SK-N-SH (cell line): ENCODE results near the gene PDE2A. TPM values are rescaled to one million over a fixed set of nuclear protein-coding genes. Genes with fewer than 3 reads are reported as not detected.

Source experiments
- CTCF ChIA-PET: fragments of 300-600, 350-600 bp; formaldehyde crosslinking; extraction: SDS; loops from one replicate; lab custom pipeline; 2021; lab: Yijun Ruan, JAX
- POLR2A ChIA-PET: fragments of 350-600 bp; sonication (Branson Sonifier 250); formaldehyde crosslinking; extraction: SDS; loops from one replicate; lab custom pipeline; 2020; ENCODE audit warnings: antibody characterized with exemption, inconsistent platforms; lab: Yijun Ruan, JAX
- DNase-seq: peaks from one replicate; pipeline ENCODE4 v3.0.0; 2012
- H2AFZ ChIP-seq: fragments of 200-600 bp; sonication (generic); 2 replicates; pipeline ENCODE4 v1.8.1; 2016; ENCODE audit warnings: antibody characterized with exemption, mild to moderate bottlenecking, low read depth
- H3F3A ChIP-seq: fragments of 200-600 bp; sonication (generic); replicated peaks from 2 replicates; pipeline ENCODE3; 2016; ENCODE audit warnings: antibody characterized with exemption, mild to moderate bottlenecking; ENCODE audit not compliant: insufficient read depth
- H3K27ac ChIP-seq, 2 experiments: fragments of 200-500 bp in 1 of 2; fragments of 200-600 bp in 1 of 2; sonication (Bioruptor generic) in 1 of 2; sonication (generic), shearing (Covaris generic) in 1 of 2; 2 replicates each; pipeline versions ENCODE4 v1.5.1 to v1.6.1; 2014 to 2016; ENCODE audit warnings: low read depth in 2 of 2, inconsistent platforms in 1 of 2, low read length in 1 of 2, mild to moderate bottlenecking in 1 of 2, mixed read lengths in 1 of 2
- H3K27me3 ChIP-seq: fragments of 200-600 bp; sonication (generic), shearing (Covaris generic); 2 replicates; pipeline ENCODE4 v1.6.1; 2016; ENCODE audit warnings: mixed run types; ENCODE audit not compliant: insufficient read depth
- H3K36me3 ChIP-seq, 2 experiments: fragments of 200-500 bp in 1 of 2; fragments of 200-600 bp in 1 of 2; sonication (Bioruptor generic) in 1 of 2; sonication (generic) in 1 of 2; replicated peaks in 1 of 2; 2 replicates each; pipeline versions ENCODE3 to v1.5.1; 2014 to 2016; ENCODE audit warnings: low read length in 1 of 2, mild to moderate bottlenecking in 1 of 2; ENCODE audit not compliant: insufficient read depth in 2 of 2, control insufficient read depth in 1 of 2
- H3K4me1 ChIP-seq, 2 experiments: fragments of 200-500 bp in 1 of 2; fragments of 200-600 bp in 1 of 2; sonication (Bioruptor generic) in 1 of 2; sonication (generic), shearing (Covaris generic) in 1 of 2; 2 replicates each; pipeline versions ENCODE4 v1.5.1 to v1.6.1; 2014 to 2016; ENCODE audit warnings: low read depth in 1 of 2, low read length in 1 of 2, mixed run types in 1 of 2; ENCODE audit not compliant: insufficient read depth in 2 of 2, control insufficient read depth in 1 of 2
- H3K4me2 ChIP-seq: fragments of 200-600 bp; sonication (generic), shearing (Covaris generic); 2 replicates; pipeline ENCODE4 v1.6.1; 2017; ENCODE audit warnings: mixed run types
- H3K4me3 ChIP-seq, 2 experiments: fragments of 200-500 bp in 1 of 2; fragments of 200-600 bp in 1 of 2; sonication (Bioruptor generic) in 1 of 2; sonication (generic), shearing (Covaris generic) in 1 of 2; 2 replicates each; pipeline versions ENCODE4 v1.5.1 to v1.8.1; 2014 to 2016; ENCODE audit warnings: low read depth in 2 of 2, inconsistent platforms in 1 of 2, low read length in 1 of 2, mild to moderate bottlenecking in 1 of 2, mixed read lengths in 1 of 2, moderate library complexity in 1 of 2
- H3K79me2 ChIP-seq: fragments of 200-600 bp; sonication (generic); 2 replicates; pipeline ENCODE4 v1.8.1; 2017; ENCODE audit warnings: mild to moderate bottlenecking; ENCODE audit not compliant: insufficient read depth
- H3K9ac ChIP-seq: fragments of 200-600 bp; sonication (generic); 2 replicates; pipeline ENCODE4 v1.6.1; 2017; ENCODE audit warnings: mixed run types
- H3K9me2 ChIP-seq: fragments of 200-600 bp; sonication (generic); 2 replicates; pipeline ENCODE4 v1.6.1; 2017; ENCODE audit warnings: mixed run types
- H3K9me3 ChIP-seq: fragments of 200-600 bp; sonication (generic); 2 replicates; pipeline ENCODE4 v1.6.1; 2017; ENCODE audit warnings: mixed run types, mild to moderate bottlenecking, moderate library complexity
- H4K20me1 ChIP-seq: fragments of 200-600 bp; sonication (generic); 2 replicates; pipeline ENCODE4 v1.6.1; 2017; ENCODE audit warnings: mild to moderate bottlenecking, mixed run types; ENCODE audit not compliant: insufficient read depth
- CHD2 ChIP-seq: fragments of 150-350 bp; IDR thresholded peaks from 2 replicates; pipeline ENCODE4 v1.6.1; 2018; ENCODE audit warnings: low read length; ENCODE audit not compliant: partially characterized antibody
- ELF1 ChIP-seq: IDR thresholded peaks from 2 replicates; pipeline ENCODE4 v1.4.0; 2012
- EP300 ChIP-seq, 2 experiments: IDR thresholded peaks; 2 replicates each; pipeline versions ENCODE4 v1.4.0 to v1.6.1; 2012; ENCODE audit warnings: borderline replicate concordance in 1 of 2, low read depth in 1 of 2, low read length in 1 of 2
- EZH2phosphoT487 ChIP-seq: fragments of 200-600 bp; sonication (generic); IDR thresholded peaks from 2 replicates; pipeline ENCODE4 v1.6.1; 2017; ENCODE audit warnings: low read depth, mixed run types, mild to moderate bottlenecking, antibody characterized with exemption, moderate library complexity, borderline replicate concordance
- FOSL2 ChIP-seq: IDR thresholded peaks from 2 replicates; pipeline ENCODE4 v1.4.0; 2012; ENCODE audit warnings: low read depth, mild to moderate bottlenecking, moderate library complexity, borderline replicate concordance
- FOXM1 ChIP-seq: IDR thresholded peaks from 2 replicates; pipeline ENCODE4 v1.4.0; 2012; ENCODE audit warnings: low read depth, mild to moderate bottlenecking
- GATA2 ChIP-seq: sonication (generic); formaldehyde crosslinking; IDR thresholded peaks from 2 replicates; pipeline ENCODE4 v1.5.0; 2020; ENCODE audit warnings: mild to moderate bottlenecking, missing genetic modification reagents
- MXI1 ChIP-seq: IDR thresholded peaks from 2 replicates; pipeline ENCODE4 v1.6.1; 2012; ENCODE audit warnings: mild to moderate bottlenecking, low read depth, low read length, improper control_type of control experiment
- NFIC ChIP-seq: IDR thresholded peaks from 2 replicates; pipeline ENCODE4 v1.4.0; 2012; ENCODE audit warnings: borderline replicate concordance
- POLR2AphosphoS5 ChIP-seq: IDR thresholded peaks from 2 replicates; pipeline ENCODE4 v1.6.1; 2012; ENCODE audit warnings: low read depth, low read length
- RAD21 ChIP-seq: IDR thresholded peaks from 2 replicates; pipeline ENCODE4 v1.6.1; 2012; ENCODE audit warnings: mild to moderate bottlenecking, low read length
- RCOR1 ChIP-seq: fragments of 150-350 bp; IDR thresholded peaks from 2 replicates; pipeline ENCODE4 v1.6.1; 2017; ENCODE audit warnings: antibody characterized with exemption, low read length
- SIN3A ChIP-seq: IDR thresholded peaks from 2 replicates; pipeline ENCODE4 v1.6.1; 2012; ENCODE audit warnings: low read depth, mild to moderate bottlenecking, low read length, moderate library complexity, borderline replicate concordance
- SMC3 ChIP-seq: IDR thresholded peaks from 2 replicates; pipeline ENCODE4 v1.6.1; 2012; ENCODE audit warnings: low read depth, low read length, improper control_type of control experiment
- TAF1 ChIP-seq: IDR thresholded peaks from 2 replicates; pipeline ENCODE4 v1.6.1; 2012; ENCODE audit warnings: low read depth, mild to moderate bottlenecking, low read length, moderate library complexity, borderline replicate concordance
- YY1 ChIP-seq: IDR thresholded peaks from 2 replicates; pipeline ENCODE4 v1.4.0; 2012; ENCODE audit warnings: low read depth, mild to moderate bottlenecking
- WGBS: methylation state at CpG from one replicate; pipeline ENCODE4 v1.1.6; 2017; ENCODE audit warnings: low lambda C conversion rate; 5-methylcytosine and 5-hydroxymethylcytosine counted together
- polyA plus RNA-seq, 3 experiments: library from polyadenylated mRNA; depleted of rRNA; stranded (reverse); fragments of >200 nt; gene quantifications; 2 replicates each; pipeline ENCODE4 v1.2.3, GENCODE V29; 2012
- TF ChIP-seq, protein P1 (sequence below): IDR thresholded peaks from 2 replicates; pipeline ENCODE4; 2012
- TF ChIP-seq, protein P2 (sequence below): IDR thresholded peaks from 2 replicates; pipeline ENCODE4 v1.4.0; 2012; ENCODE audit warnings: low read depth, borderline replicate concordance
- TF ChIP-seq, protein P3 (sequence below): fragments of 150-350 bp; IDR thresholded peaks from 2 replicates; pipeline ENCODE4 v1.6.1; 2017; ENCODE audit warnings: antibody characterized with exemption, low read length, low read depth, borderline replicate concordance
- TF ChIP-seq, protein P4 (sequence below): IDR thresholded peaks from 2 replicates; pipeline ENCODE4 v1.4.0; 2012; ENCODE audit warnings: low read depth

The PDE2A gene
- polyA plus RNA-seq, 1 of the 3 experiments (the other 2 are of a cell fraction) = 0.43 TPM

DNA sequence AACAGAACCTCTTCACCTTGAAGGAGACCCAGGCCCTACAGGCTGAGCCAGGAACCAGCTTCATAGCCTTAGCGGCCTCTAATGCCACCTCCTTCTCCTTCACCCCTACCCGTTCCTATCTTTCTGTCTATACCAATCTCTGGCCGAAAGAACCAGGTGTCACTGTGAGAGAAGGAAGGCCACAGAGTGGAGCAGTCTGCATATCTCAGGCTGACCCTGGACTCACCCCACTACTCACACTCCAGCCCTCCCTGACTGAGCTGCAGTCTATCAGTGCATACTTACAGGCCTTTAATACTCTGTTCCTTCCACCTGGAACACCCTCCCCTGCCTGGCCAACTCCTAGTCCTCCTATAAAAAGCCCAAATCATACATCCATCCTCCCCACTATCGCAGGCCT lies 45.3 kb upstream of the PDE2A start:
- no peak overlapping the region for H3K4me3 ChIP-seq
- peaks cover 54% of the 10 kb centered on the region for H3K79me2 ChIP-seq
- 100% methylated on average over 4 of the region's 4 CpGs for WGBS
- H3K9me3 ChIP-seq = no peaks in the 10 kb centered on the region
- peaks cover 13 to 67% of the 10 kb centered on the region in 2 experiments for H3K4me1 ChIP-seq
- H4K20me1 ChIP-seq = peaks cover 29% of the 10 kb centered on the region
- H3K27me3 ChIP-seq = no peaks in the 10 kb centered on the region
- no peaks in the 10 kb centered on the region for H3F3A ChIP-seq
- no peaks in the 10 kb centered on the region for H3K9me2 ChIP-seq
- H3K36me3 ChIP-seq = peaks cover 0 to 4% of the 10 kb centered on the region in 2 experiments
- no peak for TF ChIP-seq SIN3A
- TF ChIP-seq FOXM1 = no peak
- TF ChIP-seq GATA2 (CRISPR knock-in tag) = no peak
- TF ChIP-seq POLR2AphosphoS5 = no peak
- TF ChIP-seq, protein P1, sequence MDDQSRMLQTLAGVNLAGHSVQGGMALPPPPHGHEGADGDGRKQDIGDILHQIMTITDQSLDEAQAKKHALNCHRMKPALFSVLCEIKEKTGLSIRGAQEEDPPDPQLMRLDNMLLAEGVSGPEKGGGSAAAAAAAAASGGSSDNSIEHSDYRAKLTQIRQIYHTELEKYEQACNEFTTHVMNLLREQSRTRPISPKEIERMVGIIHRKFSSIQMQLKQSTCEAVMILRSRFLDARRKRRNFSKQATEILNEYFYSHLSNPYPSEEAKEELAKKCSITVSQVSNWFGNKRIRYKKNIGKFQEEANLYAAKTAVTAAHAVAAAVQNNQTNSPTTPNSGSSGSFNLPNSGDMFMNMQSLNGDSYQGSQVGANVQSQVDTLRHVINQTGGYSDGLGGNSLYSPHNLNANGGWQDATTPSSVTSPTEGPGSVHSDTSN = no peak
- no peak for TF ChIP-seq RCOR1
- TF ChIP-seq CHD2 = no peak
- no peak for TF ChIP-seq ELF1
- no peak for TF ChIP-seq TAF1
- TF ChIP-seq, protein P2, sequence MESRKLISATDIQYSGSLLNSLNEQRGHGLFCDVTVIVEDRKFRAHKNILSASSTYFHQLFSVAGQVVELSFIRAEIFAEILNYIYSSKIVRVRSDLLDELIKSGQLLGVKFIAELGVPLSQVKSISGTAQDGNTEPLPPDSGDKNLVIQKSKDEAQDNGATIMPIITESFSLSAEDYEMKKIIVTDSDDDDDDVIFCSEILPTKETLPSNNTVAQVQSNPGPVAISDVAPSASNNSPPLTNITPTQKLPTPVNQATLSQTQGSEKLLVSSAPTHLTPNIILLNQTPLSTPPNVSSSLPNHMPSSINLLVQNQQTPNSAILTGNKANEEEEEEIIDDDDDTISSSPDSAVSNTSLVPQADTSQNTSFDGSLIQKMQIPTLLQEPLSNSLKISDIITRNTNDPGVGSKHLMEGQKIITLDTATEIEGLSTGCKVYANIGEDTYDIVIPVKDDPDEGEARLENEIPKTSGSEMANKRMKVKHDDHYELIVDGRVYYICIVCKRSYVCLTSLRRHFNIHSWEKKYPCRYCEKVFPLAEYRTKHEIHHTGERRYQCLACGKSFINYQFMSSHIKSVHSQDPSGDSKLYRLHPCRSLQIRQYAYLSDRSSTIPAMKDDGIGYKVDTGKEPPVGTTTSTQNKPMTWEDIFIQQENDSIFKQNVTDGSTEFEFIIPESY = no peak
- no peak for TF ChIP-seq MXI1
- TF ChIP-seq EP300 (IDR thresholded peaks at IDR 0.05; ENCODE audit: borderline replicate concordance in 1 of 2, low read depth in 1 of 2, low read length in 1 of 2) = no peak
- CTCF ChIA-PET = interaction anchor here (1.4 to 1.8 kb wide), 2 partner anchors 75 to 517 kb away, joined by 3 to 6 read pairs; partner anchors contain the start of gene STARD10
- H2AFZ ChIP-seq = no peak overlapping the region
- POLR2A ChIA-PET = no interaction called here
- peak overlapping the region in 1 of 2 experiments; percentile 66; a peak in 2 of 4 replicates for H3K27ac ChIP-seq
- no peak overlapping the region for H3K9ac ChIP-seq
- DNase-seq = no peak
- 0 out of 2 replicates have a peak overlapping the region, but pooled peaks have one; percentile 96 for H3K4me2 ChIP-seq

DNA sequence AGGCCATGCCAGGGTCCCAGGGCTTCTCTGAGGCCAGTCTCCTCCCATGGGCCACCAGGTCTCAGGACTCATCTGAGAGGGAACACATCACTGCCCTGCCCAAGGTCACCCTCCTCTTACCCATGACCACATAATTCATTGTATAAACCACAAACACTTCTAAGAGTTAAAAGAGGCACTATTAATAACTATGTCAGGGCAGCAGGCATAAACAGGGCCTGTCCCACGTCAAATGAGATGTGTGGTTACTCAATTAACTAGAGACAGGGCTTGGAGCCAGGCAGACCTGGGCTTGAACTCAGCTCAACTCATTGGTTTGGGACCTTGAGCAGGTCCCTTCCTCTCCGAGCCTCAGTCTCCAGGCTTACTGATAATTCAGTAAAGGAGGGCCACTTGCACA lies 44.9 kb upstream of the PDE2A start:
- Histone ChIP-seq H3K9ac (no peak overlapping the region), H3F3A (no peaks in the 10 kb centered on the region), H2AFZ (no peak overlapping the region), H3K9me3 (no peaks in the 10 kb centered on the region), H3K79me2 (peaks cover 50% of the 10 kb centered on the region), H3K4me1 (peaks cover 13 to 67% of the 10 kb centered on the region in 2 experiments), H3K9me2 (no peaks in the 10 kb centered on the region), H3K27ac (peak overlapping the region in 1 of 2 experiments; percentile 66; a peak in 2 of 4 replicates), H4K20me1 (peaks cover 29% of the 10 kb centered on the region), H3K4me2 (0 out of 2 replicates have a peak overlapping the region, but pooled peaks have one; percentile 96), H3K27me3 (no peaks in the 10 kb centered on the region), H3K36me3 (peaks cover 0 to 4% of the 10 kb centered on the region in 2 experiments), H3K4me3 (no peak overlapping the region)
- 58% methylated on average over 1 of the region's 2 CpGs for WGBS
- POLR2A ChIA-PET = no interaction called here
- DNase-seq = no peak
- CTCF ChIA-PET = interaction anchor here (0.7 to 3.6 kb wide), 3 partner anchors 35 to 571 kb away, joined by 3 to 19 read pairs (median 6); partner anchors contain the start of gene STARD10
- no peak for TF ChIP-seq SIN3A
- TF ChIP-seq, protein P3, sequence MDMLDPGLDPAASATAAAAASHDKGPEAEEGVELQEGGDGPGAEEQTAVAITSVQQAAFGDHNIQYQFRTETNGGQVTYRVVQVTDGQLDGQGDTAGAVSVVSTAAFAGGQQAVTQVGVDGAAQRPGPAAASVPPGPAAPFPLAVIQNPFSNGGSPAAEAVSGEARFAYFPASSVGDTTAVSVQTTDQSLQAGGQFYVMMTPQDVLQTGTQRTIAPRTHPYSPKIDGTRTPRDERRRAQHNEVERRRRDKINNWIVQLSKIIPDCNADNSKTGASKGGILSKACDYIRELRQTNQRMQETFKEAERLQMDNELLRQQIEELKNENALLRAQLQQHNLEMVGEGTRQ = no peak
- TF ChIP-seq, protein P1 = no peak
- no peak for TF ChIP-seq NFIC
- TF ChIP-seq RAD21 = no peak
- TF ChIP-seq EZH2phosphoT487 = no peak
- TF ChIP-seq EP300 (IDR thresholded peaks at IDR 0.05; ENCODE audit: borderline replicate concordance in 1 of 2, low read depth in 1 of 2, low read length in 1 of 2) = no peak
- TF ChIP-seq POLR2AphosphoS5 = no peak
- TF ChIP-seq FOSL2 = no peak
- no peak for TF ChIP-seq CHD2
- no peak for TF ChIP-seq MXI1
- TF ChIP-seq, protein P4, sequence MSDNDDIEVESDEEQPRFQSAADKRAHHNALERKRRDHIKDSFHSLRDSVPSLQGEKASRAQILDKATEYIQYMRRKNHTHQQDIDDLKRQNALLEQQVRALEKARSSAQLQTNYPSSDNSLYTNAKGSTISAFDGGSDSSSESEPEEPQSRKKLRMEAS = no peak
- TF ChIP-seq SMC3 = no peak
- no peak for TF ChIP-seq YY1
- TF ChIP-seq TAF1 = no peak
